Right cardiac atrium (tissue), 5 donors: ENCODE data around the gene INPP5K. TPM values are rescaled to one million over a fixed set of nuclear protein-coding genes. Genes with fewer than 3 reads are reported as not detected.

ENCODE experiments used
- ATAC-seq, 2 donors: fragments of 200-7000 bp; cut with Tn5 transposase; one replicate each; pipeline versions ENCODE4 v1.8.0 to v1.9.1; 2020; ENCODE audit warnings: moderate library complexity in 2 of 2, mild to moderate bottlenecking in 1 of 2
- DNase-seq, 3 donors: peaks; one replicate each; pipeline ENCODE4 v3.0.0-alpha.2; 2020
- H3K27ac ChIP-seq: one replicate; pipeline ENCODE4 v1.5.1; 2013; ENCODE audit warnings: mild to moderate bottlenecking, low read length, control low read depth, moderate library complexity
- H3K27me3 ChIP-seq: one replicate; pipeline ENCODE4 v1.6.1; 2013; ENCODE audit not compliant: control insufficient read depth, insufficient read depth
- H3K4me1 ChIP-seq: one replicate; pipeline ENCODE4 v1.6.1; 2013; ENCODE audit warnings: low read length; ENCODE audit not compliant: control insufficient read depth, insufficient read depth
- H3K4me3 ChIP-seq: one replicate; pipeline ENCODE4 v1.5.1; 2013; ENCODE audit warnings: low read length, control low read depth
- H3K9me3 ChIP-seq: one replicate; pipeline ENCODE4 v1.6.1; 2013; ENCODE audit warnings: low read length; ENCODE audit not compliant: control insufficient read depth
- WGBS: extraction: QIAGEN DNeasy Blood & Tissue Kit; methylation state at CpG from one replicate; pipeline ENCODE4 v1.1.7; 2013; 5-methylcytosine and 5-hydroxymethylcytosine counted together
- intact Hi-C, 4 donors: fragments of 100-400 bp; cut with DNase I; formaldehyde crosslinking; loops; one replicate each; pipeline versions ENCODE4 v1.11.0 to v1.14.0; 2022 to 2023
- polyA plus RNA-seq: library from polyadenylated mRNA; stranded (reverse); fragments of 200-250 nt; gene quantifications from one replicate; pipeline ENCODE4 v1.2.3, GENCODE V29; 2013
- total RNA-seq, 4 donors: library from RNA; stranded (reverse); fragmentation: NEBNext Ultra II Directional; extraction: Animal tissue kit (Norgen Biotek cat#: 25700); gene quantifications; one replicate each; pipeline ENCODE4 v1.2.1, GENCODE V29; 2021
- donor health status: healthy with polysubstance abuse.
- donor health status: DM: no; HTN: yes; CAD: no.
- donor health status: DM: no; HTN: no; CAD: no.
- donor health status: DM: no; HTN: yes; CAD: no; lungs with severe emphysema.
- donor health status: DM: yes; HTN: yes; CAD: no.

INPP5K gene
- total and polyA plus RNA-seq, 5 donors, result 21.4 to 34.7 (median 32.2) TPM

GRCh38 chr17:1559047-1560043 lies 42.9 kb upstream of the INPP5K start:
- H3K27ac ChIP-seq, result no peak overlapping the region
- H3K4me1 ChIP-seq, result peaks cover 16% of the 10 kb centered on the region
- DNase-seq (no peak), ATAC-seq (no peak)
- intact Hi-C loops, result no loop called here
- H3K9me3 ChIP-seq, result no peaks in the 10 kb centered on the region
- no peak overlapping the region for H3K4me3 ChIP-seq
- 76% methylated on average over 10 of the region's 10 CpGs for WGBS
- H3K27me3 ChIP-seq, result no peaks in the 10 kb centered on the region

GRCh38 chr17:1558401-1558800 lies 42.0 kb upstream of the INPP5K start:
- H3K27ac ChIP-seq, result no peak overlapping the region
- no peaks in the 10 kb centered on the region for H3K27me3 ChIP-seq
- ATAC-seq (no peak), DNase-seq (no peak)
- 64% methylated on average over 3 of the region's 3 CpGs for WGBS
- H3K9me3 ChIP-seq, result no peaks in the 10 kb centered on the region
- intact Hi-C loops, result no loop called here
- H3K4me3 ChIP-seq, result no peak overlapping the region
- H3K4me1 ChIP-seq, result peaks cover 16% of the 10 kb centered on the region

- peaks cover 16% of the 10 kb centered on the region for H3K4me1 ChIP-seq
- H3K27me3 ChIP-seq, result no peaks in the 10 kb centered on the region
- 81% methylated on average over 22 of the region's 22 CpGs for WGBS
- H3K4me3 ChIP-seq, result no peak overlapping the region
- no peaks in the 10 kb centered on the region for H3K9me3 ChIP-seq
- peak in 1 of 3 donors; percentile 64 for DNase-seq
- H3K27ac ChIP-seq, result no peak overlapping the region
- intact Hi-C loops, result no loop called here
- ATAC-seq, result peak in 1 of 2 donors; percentile 62
These were observed 41.1 kb upstream of the INPP5K start for GRCh38 chr17:1557355-1558095.

GRCh38 chr17:1555651-1556471 lies 39.4 kb upstream of the INPP5K start:
- Histone ChIP-seq H3K27me3 (no peaks in the 10 kb centered on the region), H3K4me3 (no peak overlapping the region), H3K9me3 (no peaks in the 10 kb centered on the region), H3K27ac (no peak overlapping the region), H3K4me1 (peaks cover 9% of the 10 kb centered on the region)
- intact Hi-C loops, result no loop called here
- DNase-seq (peak; percentile 25 to 63 (median 62)), ATAC-seq (peak in 1 of 2 donors; percentile 21)
- 68% methylated on average over 15 of the region's 15 CpGs for WGBS

- WGBS, result 67% methylated on average over 9 of the region's 9 CpGs
- no peak overlapping the region for H3K27ac ChIP-seq
- no peaks in the 10 kb centered on the region for H3K27me3 ChIP-seq
- peaks cover 6% of the 10 kb centered on the region for H3K4me1 ChIP-seq
- intact Hi-C loops, result no loop called here
- no peak for ATAC-seq
- no peak overlapping the region for H3K4me3 ChIP-seq
- H3K9me3 ChIP-seq, result no peaks in the 10 kb centered on the region
- peak in 1 of 3 donors; percentile 3 for DNase-seq
These were observed 38.5 kb upstream of the INPP5K start for GRCh38 chr17:1554751-1555540.

- intact Hi-C loops, result no loop called here
- Histone ChIP-seq H3K4me1 (peaks cover 2% of the 10 kb centered on the region), H3K9me3 (no peaks in the 10 kb centered on the region), H3K27ac (no peak overlapping the region), H3K4me3 (no peak overlapping the region), H3K27me3 (no peaks in the 10 kb centered on the region)
- DNase-seq, result no peak
- no peak for ATAC-seq
- 74% methylated on average over 12 of the region's 12 CpGs for WGBS
These were observed 37.2 kb upstream of the INPP5K start for GRCh38 chr17:1553354-1554266.

- no peaks in the 10 kb centered on the region for H3K27me3 ChIP-seq
- DNase-seq, result no peak
- H3K9me3 ChIP-seq, result no peaks in the 10 kb centered on the region
- H3K27ac ChIP-seq, result no peak overlapping the region
- H3K4me3 ChIP-seq, result no peak overlapping the region
- ATAC-seq, result no peak
- 87% methylated on average over 11 of the region's 11 CpGs for WGBS
- peaks cover 2% of the 10 kb centered on the region for H3K4me1 ChIP-seq
- intact Hi-C loops, result no loop called here
These were observed 36.5 kb upstream of the INPP5K start for GRCh38 chr17:1552932-1553331.

GRCh38 chr17:1551741-1552140 lies 35.3 kb upstream of the INPP5K start:
- no peak for ATAC-seq

GRCh38 chr17:1548032-1548431 lies 31.6 kb upstream of the INPP5K start:
- Histone ChIP-seq H3K27ac (no peak overlapping the region), H3K9me3 (no peaks in the 10 kb centered on the region), H3K4me3 (no peak overlapping the region), H3K4me1 (no peaks in the 10 kb centered on the region), H3K27me3 (no peaks in the 10 kb centered on the region)
- DNase-seq, result no peak
- ATAC-seq, result no peak
- WGBS, result 92% methylated on average over 18 of the region's 18 CpGs
- intact Hi-C loops, result no loop called here

More at GRCh38 chr17:1551741-1552140, 35.3 kb upstream of the INPP5K start:
- intact Hi-C loops, result no loop called here
- H3K27me3 ChIP-seq, result no peaks in the 10 kb centered on the region
- no peak overlapping the region for H3K4me3 ChIP-seq
- no peaks in the 10 kb centered on the region for H3K9me3 ChIP-seq
- no peak for DNase-seq
- 91% methylated on average over 12 of the region's 12 CpGs for WGBS
- H3K27ac ChIP-seq, result no peak overlapping the region
- H3K4me1 ChIP-seq, result peaks cover 2% of the 10 kb centered on the region
